MV-4-11 (cell line): ENCODE results near the gene LRRFIP2.

Experiments used
- DNase-seq: peaks from one replicate; lab custom pipeline; 2025; lab: John Stamatoyannopoulos, UW

The LRRFIP2 gene

GRCh38 chr3:37115446-37115845 is 58.9 kb downstream of the LRRFIP2 start:
- DNase-seq, result no peak

GRCh38 chr3:37114251-37115145 is 59.9 kb downstream of the LRRFIP2 start:
- peak; percentile 50 for DNase-seq

GRCh38 chr3:37112987-37113386 is 61.4 kb downstream of the LRRFIP2 start:
- DNase-seq, result no peak

- DNase-seq, result no peak
Measured at GRCh38 chr3:37111199-37111598, 63.2 kb downstream of the LRRFIP2 start.

- no peak for DNase-seq
Measured at GRCh38 chr3:37107846-37108245, 66.5 kb downstream of the LRRFIP2 start.

- no peak for DNase-seq
Measured at GRCh38 chr3:37103103-37103808, 71.1 kb downstream of the LRRFIP2 start.

- DNase-seq, result no peak
Measured at GRCh38 chr3:37100411-37100810, 74.0 kb downstream of the LRRFIP2 start.

GRCh38 chr3:37099469-37099868 is 74.9 kb downstream of the LRRFIP2 start:
- DNase-seq, result no peak

GRCh38 chr3:37098884-37099283 is 75.5 kb downstream of the LRRFIP2 start:
- no peak for DNase-seq

- no peak for DNase-seq
Measured at GRCh38 chr3:37097776-37098175, 76.6 kb downstream of the LRRFIP2 start.

GRCh38 chr3:37096975-37097374 is 77.4 kb downstream of the LRRFIP2 start:
- no peak for DNase-seq

- no peak for DNase-seq
Measured at GRCh38 chr3:37096288-37096687, 78.1 kb downstream of the LRRFIP2 start.

- peak; percentile 37 for DNase-seq
Measured at GRCh38 chr3:37094636-37095035, 79.7 kb downstream of the LRRFIP2 start.

GRCh38 chr3:37093481-37093880 is 80.9 kb downstream of the LRRFIP2 start:
- no peak for DNase-seq

- DNase-seq, result no peak
Measured at GRCh38 chr3:37092484-37092883, 81.9 kb downstream of the LRRFIP2 start.

GRCh38 chr3:37087870-37088269 is 86.5 kb downstream of the LRRFIP2 start:
- DNase-seq, result no peak

- DNase-seq, result no peak
Measured at GRCh38 chr3:37086918-37087317, 87.5 kb downstream of the LRRFIP2 start.

GRCh38 chr3:37082317-37082716 is 92.1 kb downstream of the LRRFIP2 start:
- no peak for DNase-seq

- no peak for DNase-seq
Measured at GRCh38 chr3:37075955-37076354, 98.4 kb downstream of the LRRFIP2 start.

GRCh38 chr3:37074178-37074577 is 100.2 kb downstream of the LRRFIP2 start:
- DNase-seq, result no peak

GRCh38 chr3:37072892-37073291 is 101.5 kb downstream of the LRRFIP2 start:
- DNase-seq, result peak; percentile 54

- DNase-seq, result no peak
Measured at GRCh38 chr3:37071921-37072320, 102.5 kb downstream of the LRRFIP2 start.

GRCh38 chr3:37068031-37068430 is 106.4 kb downstream of the LRRFIP2 start:
- DNase-seq, result no peak
